Left ventricle myocardium inferior (tissue), 1 donor: ENCODE measurements around the gene SMYD3. TPM values are rescaled to one million over a fixed set of nuclear protein-coding genes. Genes with fewer than 3 reads are reported as not detected.

Source experiments
- DNase-seq: peaks from one replicate; pipeline ENCODE4 v3.0.0-alpha.2; 2020
- H3K27ac ChIP-seq: fragments of 200-600 bp; replicated peaks from 2 replicates; pipeline ENCODE4 v1.8.0; 2021
- H3K27me3 ChIP-seq: fragments of 200-600 bp; 2 replicates; pipeline ENCODE4 v1.8.0; 2021; ENCODE audit warnings: low read depth
- H3K36me3 ChIP-seq: fragments of 200-600 bp; 2 replicates; pipeline ENCODE4 v1.8.0; 2021
- H3K4me1 ChIP-seq: fragments of 200-600 bp; 2 replicates; pipeline ENCODE4 v1.8.0; 2021
- H3K4me3 ChIP-seq: fragments of 200-600 bp; 2 replicates; pipeline ENCODE4 v1.8.0; 2021; ENCODE audit warnings: mild to moderate bottlenecking, moderate library complexity
- H3K9me3 ChIP-seq: fragments of 200-600 bp; replicated peaks from 2 replicates; pipeline ENCODE4 v1.8.0; 2021
- CTCF ChIP-seq: fragments of 200-600 bp; IDR thresholded peaks from 2 replicates; pipeline ENCODE4 v1.8.0; 2021; ENCODE audit warnings: antibody characterized with exemption, mild to moderate bottlenecking, borderline replicate concordance
- intact Hi-C: fragments of 100-400 bp; cut with micrococcal nuclease; formaldehyde crosslinking; loops from one replicate; pipeline ENCODE4 v1.11.0; 2022
- total RNA-seq: library from RNA; stranded (reverse); fragmentation: NEBNext Ultra II Directional; extraction: Animal tissue kit (Norgen Biotek cat#: 25700); gene quantifications from one replicate; pipeline ENCODE4 v1.2.1, GENCODE V29; 2021
- donor health status: DM: no; HTN: yes; CAD: no; lungs with severe emphysema.

The SMYD3 gene
- total RNA-seq, 1 donor from 2014 or later, result 9.9 TPM

DNA sequence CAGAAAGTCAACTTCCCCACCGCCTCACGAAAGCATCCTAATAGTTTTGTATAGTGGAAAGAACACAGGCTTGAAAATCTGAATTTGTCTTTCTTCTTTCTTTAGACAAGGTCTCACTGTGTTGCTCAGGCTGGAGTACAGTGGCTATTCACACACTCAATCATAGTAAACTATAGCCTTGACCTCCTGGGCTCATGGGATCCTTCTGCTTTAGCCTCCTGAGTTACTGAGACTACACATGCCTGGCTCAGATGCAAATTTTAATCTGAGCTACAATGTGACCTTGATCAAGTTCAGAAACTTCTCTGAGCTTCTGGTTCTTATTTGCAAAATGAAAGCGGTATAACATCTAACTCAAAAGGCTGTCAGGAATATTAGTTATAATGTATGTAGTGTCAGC lies 362.1 kb downstream of the SMYD3 start:
- DNase-seq, result no peak
- no peak overlapping the region for H3K4me3 ChIP-seq
- intact Hi-C loops, result no loop called here
- no peak for TF ChIP-seq CTCF
- H3K36me3 ChIP-seq, result no peaks in the 10 kb centered on the region
- H3K4me1 ChIP-seq, result no peaks in the 10 kb centered on the region
- no peak overlapping the region for H3K27ac ChIP-seq
- H3K9me3 ChIP-seq, result peaks cover 8% of the 10 kb centered on the region
- no peaks in the 10 kb centered on the region for H3K27me3 ChIP-seq

DNA sequence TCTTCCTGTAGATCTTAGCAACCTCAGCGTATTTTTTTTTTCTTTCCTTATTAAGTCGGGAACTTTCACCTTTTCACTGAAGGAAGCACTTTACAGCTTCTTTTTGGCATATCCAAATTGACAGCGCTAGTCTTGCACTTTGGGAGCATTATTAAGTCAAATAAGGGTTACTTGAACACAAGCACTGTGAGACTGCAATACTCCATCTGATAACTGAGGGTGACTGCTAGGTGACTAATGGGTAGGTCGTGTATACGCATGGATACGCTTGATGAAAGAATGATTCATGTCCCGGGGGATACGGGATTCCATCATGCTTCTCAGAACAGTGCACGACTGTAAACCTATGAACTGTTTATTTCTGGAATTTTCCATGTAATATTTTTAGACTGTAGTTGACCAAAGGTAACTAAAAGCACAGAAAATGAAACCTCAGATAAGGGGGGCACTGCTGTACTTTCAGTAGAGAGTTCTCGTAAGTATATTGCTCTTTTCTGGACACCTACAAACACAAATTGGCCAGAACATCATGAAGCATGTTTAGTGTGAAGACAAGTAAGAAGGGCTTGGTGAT lies 364.7 kb downstream of the SMYD3 start:
- Histone ChIP-seq H3K27ac (no peak overlapping the region), H3K9me3 (no peaks in the 10 kb centered on the region)
- intact Hi-C loops, result no loop called here

DNA sequence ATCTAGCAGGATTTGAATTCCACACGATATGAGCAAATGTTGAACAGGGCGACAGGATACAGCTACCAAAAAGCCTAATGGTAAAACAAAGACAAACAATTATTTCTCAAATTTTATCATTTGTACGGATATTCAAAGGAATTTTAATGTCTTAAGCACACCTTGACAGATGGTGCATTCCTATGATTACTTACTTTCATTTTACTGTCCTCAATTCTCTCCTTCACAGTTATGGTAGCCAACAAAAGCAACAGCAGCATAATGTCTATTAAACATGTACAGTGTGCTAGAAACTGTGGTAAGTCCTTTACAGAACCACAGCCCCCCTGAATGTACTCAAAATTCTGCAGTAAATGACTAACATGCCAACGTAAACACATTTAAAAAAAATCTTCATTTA lies 365.8 kb downstream of the SMYD3 start:
- Histone ChIP-seq H3K27me3 (no peaks in the 10 kb centered on the region), H3K27ac (no peak overlapping the region), H3K36me3 (no peaks in the 10 kb centered on the region), H3K4me3 (no peak overlapping the region), H3K9me3 (no peaks in the 10 kb centered on the region), H3K4me1 (no peaks in the 10 kb centered on the region)
- no peak for TF ChIP-seq CTCF
- intact Hi-C loops, result no loop called here
- DNase-seq, result no peak

More for the DNA sequence above, 364.7 kb downstream of the SMYD3 start:
- no peaks in the 10 kb centered on the region for H3K4me1 ChIP-seq
- DNase-seq, result no peak
- no peak for TF ChIP-seq CTCF
- no peak overlapping the region for H3K4me3 ChIP-seq
- no peaks in the 10 kb centered on the region for H3K27me3 ChIP-seq
- no peaks in the 10 kb centered on the region for H3K36me3 ChIP-seq

DNA sequence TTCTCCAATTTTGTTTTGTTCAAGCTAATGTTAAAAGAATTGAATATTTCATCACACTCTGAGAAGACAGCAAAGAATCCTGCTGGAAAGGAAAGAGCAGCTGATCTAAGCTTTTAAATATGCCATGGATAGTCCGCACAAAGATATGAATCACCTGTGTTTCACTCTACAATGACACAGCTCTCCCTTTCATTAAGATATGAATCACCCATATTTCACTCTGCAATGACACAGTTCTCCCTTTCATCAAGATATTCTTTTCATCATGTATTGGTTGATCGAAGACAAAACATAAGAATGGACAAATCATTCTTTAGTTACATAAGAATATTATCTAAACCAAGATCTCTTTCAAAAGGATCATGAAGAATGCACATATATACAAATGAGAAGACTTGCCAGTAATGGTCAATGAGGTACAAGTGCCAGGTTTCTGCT lies 367.3 kb downstream of the SMYD3 start:
- no peak for DNase-seq
- Histone ChIP-seq H3K27me3 (no peaks in the 10 kb centered on the region), H3K4me3 (no peak overlapping the region), H3K9me3 (no peaks in the 10 kb centered on the region), H3K4me1 (no peaks in the 10 kb centered on the region), H3K27ac (no peak overlapping the region), H3K36me3 (no peaks in the 10 kb centered on the region)
- no peak for TF ChIP-seq CTCF
- intact Hi-C loops, result no loop called here

GRCh38 chr1:246138781-246139180 lies 368.3 kb downstream of the SMYD3 start:
- Histone ChIP-seq H3K27me3 (no peaks in the 10 kb centered on the region), H3K9me3 (no peaks in the 10 kb centered on the region), H3K4me3 (no peak overlapping the region), H3K4me1 (no peaks in the 10 kb centered on the region), H3K36me3 (no peaks in the 10 kb centered on the region), H3K27ac (no peak overlapping the region)
- intact Hi-C loops, result no loop called here
- no peak for TF ChIP-seq CTCF
- no peak for DNase-seq
